CD4-positive, alpha-beta T cell (primary cell): ENCODE results near the gene PIM2. TPM values are rescaled to one million over a fixed set of nuclear protein-coding genes. Genes with fewer than 3 reads are reported as not detected.

Experiments used
- ATAC-seq: fragments of 200-7000 bp; cut with Tn5 transposase; one replicate; pipeline ENCODE4 v1.10.0; 2022; ENCODE audit warnings: mild to moderate bottlenecking; ENCODE audit not compliant: poor library complexity
- CTCF ChIA-PET: fragments of 350-600 bp; sonication (Branson Sonifier 250); formaldehyde crosslinking; loops from one replicate; lab custom pipeline; 2021; ENCODE audit warnings: antibody characterized with exemption, inconsistent platforms; lab: Charles Lee
- POLR2A ChIA-PET: fragments of 350-600 bp; sonication (Branson Sonifier 250); formaldehyde crosslinking; loops from one replicate; lab custom pipeline; 2021; ENCODE audit warnings: antibody characterized with exemption, inconsistent platforms; lab: Charles Lee
- DNase-seq, 14 experiments: peaks; one replicate each; pipeline ENCODE4 v3.0.0-alpha.2; 2013 to 2020; ENCODE audit warnings: mixed read lengths in 2 of 14
- H3K27ac ChIP-seq, 2 donors: one replicate each; pipeline versions ENCODE4 v1.5.1 to v1.7.0; 2013; ENCODE audit warnings: low read length in 2 of 2, low read depth in 1 of 2, mild to moderate bottlenecking in 1 of 2
- H3K27me3 ChIP-seq, 2 experiments: 1 replicate in 1 of 2; 2 replicates in 1 of 2; pipeline versions ENCODE4 v1.6.1 to v1.7.0; 2013; ENCODE audit warnings: low read length in 2 of 2, control low read depth in 1 of 2, mild to moderate bottlenecking in 1 of 2, moderate library complexity in 1 of 2; ENCODE audit not compliant: insufficient read depth in 2 of 2, control insufficient read depth in 1 of 2
- H3K36me3 ChIP-seq: one replicate; pipeline ENCODE4 v1.6.1; 2013; ENCODE audit warnings: low read length, control low read depth; ENCODE audit not compliant: insufficient read depth
- H3K4me1 ChIP-seq: one replicate; pipeline ENCODE4 v1.6.1; 2013; ENCODE audit warnings: low read length, control low read depth; ENCODE audit not compliant: insufficient read depth
- H3K4me3 ChIP-seq: one replicate; pipeline ENCODE4 v1.5.1; 2013; ENCODE audit warnings: mild to moderate bottlenecking, low read length, moderate library complexity
- H3K9me3 ChIP-seq, 2 experiments: 1 replicate in 1 of 2; 2 replicates in 1 of 2; pipeline versions ENCODE4 v1.6.1 to v1.7.0; 2013; ENCODE audit warnings: low read length in 2 of 2, mild to moderate bottlenecking in 2 of 2, control low read depth in 1 of 2, moderate library complexity in 1 of 2; ENCODE audit not compliant: control insufficient read depth in 1 of 2, insufficient read depth in 1 of 2
- H3K27ac Mint-ChIP-seq: one replicate; pipeline ENCODE4 v1.8.0; 2020; ENCODE audit warnings: mixed read lengths
- H3K27me3 Mint-ChIP-seq: one replicate; pipeline ENCODE4 v1.8.0; 2021; ENCODE audit warnings: mixed read lengths
- H3K36me3 Mint-ChIP-seq: one replicate; pipeline ENCODE4 v1.8.0; 2021; ENCODE audit warnings: low read depth, mixed read lengths
- H3K4me1 Mint-ChIP-seq: one replicate; pipeline ENCODE4 v1.8.0; 2021; ENCODE audit warnings: low read depth, mixed read lengths
- H3K4me3 Mint-ChIP-seq: one replicate; pipeline ENCODE4 v1.8.0; 2020; ENCODE audit warnings: mild to moderate bottlenecking, mixed read lengths
- H3K9me3 Mint-ChIP-seq: one replicate; pipeline ENCODE4 v1.8.0; 2020; ENCODE audit warnings: mixed read lengths
- intact Hi-C, 2 experiments: fragments of 100-400 bp; cut with DNase I in 1 of 2; cut with micrococcal nuclease in 1 of 2; formaldehyde crosslinking; loops; one replicate each; pipeline versions ENCODE4 v1.15.1 to v1.9.0; 2023 to 2025; cut with DNase I, micrococcal nuclease
- total RNA-seq, 174 experiments: library from RNA in 2 of 174; stranded (reverse) in 2 of 174; gene quantifications; one replicate each; pipeline ENCODE4 v1.2.3 and lab custom pipeline; 2021 to 2026
- TF ChIP-seq, protein P1 (sequence below): fragments of 200-600 bp; IDR thresholded peaks from one replicate; pipeline ENCODE4 v1.8.0; 2022; ENCODE audit warnings: antibody characterized with exemption, mild to moderate bottlenecking

The PIM2 gene
- total RNA-seq, 2 experiments from 2014 or later: 212 to 225 TPM

DNA sequence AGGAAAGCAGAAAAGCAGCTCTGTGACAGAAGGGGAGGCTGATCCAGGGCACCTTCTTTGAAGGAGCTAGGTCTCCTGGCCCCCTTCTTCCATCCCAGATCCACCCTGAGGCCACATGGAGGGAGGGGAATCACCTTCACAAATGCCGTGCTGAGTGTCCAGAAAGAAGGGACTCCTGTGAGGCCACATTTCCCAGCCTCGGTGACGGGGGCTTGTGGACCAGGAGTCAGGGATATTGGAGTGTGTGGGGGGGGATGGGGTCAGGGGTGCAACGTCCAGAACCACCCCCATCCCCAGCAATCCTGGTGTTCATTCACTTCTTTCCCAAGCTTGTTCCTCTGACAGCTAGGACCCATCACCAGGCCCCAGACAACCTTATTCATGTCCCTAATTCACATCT, 25.9 kb downstream of the PIM2 start:
- intact Hi-C loops: loop anchor here in 1 of 2 experiments (2.0 to 5.0 kb wide), 2 partner anchors 52 to 149 kb away; partner anchors contain the start of gene TFE3
- H3K9me3 Mint-ChIP-seq: no peaks in the 10 kb centered on the region
- H3K36me3 Mint-ChIP-seq: peaks cover 24% of the 10 kb centered on the region
- POLR2A ChIA-PET: interaction anchor here (2.0 kb wide), 1 partner anchor 46 kb away, joined by 33 read pairs; no protein-coding TSS in a partner anchor
- no peaks in the 10 kb centered on the region for H3K27me3 Mint-ChIP-seq
- H3K4me3 ChIP-seq: no peak overlapping the region
- CTCF ChIA-PET: interaction anchor here (2.0 to 2.3 kb wide), 2 partner anchors 24 to 45 kb away, joined by 13 to 15 read pairs; no protein-coding TSS in a partner anchor
- TF ChIP-seq, protein P1, sequence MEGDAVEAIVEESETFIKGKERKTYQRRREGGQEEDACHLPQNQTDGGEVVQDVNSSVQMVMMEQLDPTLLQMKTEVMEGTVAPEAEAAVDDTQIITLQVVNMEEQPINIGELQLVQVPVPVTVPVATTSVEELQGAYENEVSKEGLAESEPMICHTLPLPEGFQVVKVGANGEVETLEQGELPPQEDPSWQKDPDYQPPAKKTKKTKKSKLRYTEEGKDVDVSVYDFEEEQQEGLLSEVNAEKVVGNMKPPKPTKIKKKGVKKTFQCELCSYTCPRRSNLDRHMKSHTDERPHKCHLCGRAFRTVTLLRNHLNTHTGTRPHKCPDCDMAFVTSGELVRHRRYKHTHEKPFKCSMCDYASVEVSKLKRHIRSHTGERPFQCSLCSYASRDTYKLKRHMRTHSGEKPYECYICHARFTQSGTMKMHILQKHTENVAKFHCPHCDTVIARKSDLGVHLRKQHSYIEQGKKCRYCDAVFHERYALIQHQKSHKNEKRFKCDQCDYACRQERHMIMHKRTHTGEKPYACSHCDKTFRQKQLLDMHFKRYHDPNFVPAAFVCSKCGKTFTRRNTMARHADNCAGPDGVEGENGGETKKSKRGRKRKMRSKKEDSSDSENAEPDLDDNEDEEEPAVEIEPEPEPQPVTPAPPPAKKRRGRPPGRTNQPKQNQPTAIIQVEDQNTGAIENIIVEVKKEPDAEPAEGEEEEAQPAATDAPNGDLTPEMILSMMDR: no peak
- H3K9me3 ChIP-seq: no peaks in the 10 kb centered on the region
- no peak for ATAC-seq
- H3K4me1 ChIP-seq: peaks cover 30% of the 10 kb centered on the region
- H3K4me1 Mint-ChIP-seq: peaks cover 35% of the 10 kb centered on the region
- H3K36me3 ChIP-seq: peaks cover 19% of the 10 kb centered on the region
- no peaks in the 10 kb centered on the region for H3K27me3 ChIP-seq
- H3K4me3 Mint-ChIP-seq: peak overlapping the region; percentile 43
- H3K27ac ChIP-seq: no peak overlapping the region
- no peak for DNase-seq
- H3K27ac Mint-ChIP-seq: no peak overlapping the region

DNA sequence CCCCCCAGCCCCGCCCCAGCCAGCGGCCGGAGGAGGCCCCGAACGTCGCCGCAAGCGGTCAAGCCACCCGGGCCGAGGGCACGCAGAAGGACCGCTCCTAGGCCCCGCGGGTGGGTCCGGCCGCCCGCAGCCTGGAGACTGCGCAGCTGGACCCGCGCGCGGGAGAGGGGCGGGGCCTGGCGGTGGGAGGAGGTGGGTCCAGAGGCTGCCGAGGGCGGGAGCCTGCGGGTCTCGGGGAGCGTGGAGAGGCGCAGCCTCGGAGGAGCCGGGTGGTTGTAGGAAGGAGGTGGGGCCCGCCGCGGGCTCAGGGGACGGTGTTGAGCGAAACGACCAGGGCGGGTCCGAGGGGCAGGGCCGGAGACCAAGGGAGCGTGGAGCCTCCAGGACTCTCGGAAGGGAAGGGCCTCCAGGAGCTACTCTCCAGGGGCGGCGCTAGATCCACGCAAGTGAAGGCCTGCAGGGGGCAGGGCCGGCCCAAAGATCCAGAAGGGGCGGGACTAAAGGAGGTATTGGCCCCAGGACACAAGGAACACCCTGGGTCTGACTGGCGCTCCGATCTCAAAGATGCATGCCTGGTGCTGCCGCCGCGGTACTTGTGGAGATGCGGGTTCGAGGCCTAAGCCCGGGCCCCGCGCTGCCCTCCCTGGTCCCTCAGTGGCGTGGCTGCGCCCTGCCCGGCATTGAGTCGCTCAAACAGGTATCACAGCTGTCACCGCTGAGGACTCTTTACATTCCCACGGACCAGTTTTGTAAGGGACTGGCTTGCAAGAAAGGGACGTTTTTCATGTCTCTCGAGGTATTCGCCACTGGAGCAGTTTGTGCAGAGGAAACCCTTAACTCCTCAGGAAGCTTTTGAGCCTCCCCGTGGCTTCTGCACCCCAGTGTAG, 27.2 kb downstream of the PIM2 start:
- no peaks in the 10 kb centered on the region for H3K9me3 Mint-ChIP-seq
- peak; percentile 52 to 90 (median 72) for DNase-seq
- no peaks in the 10 kb centered on the region for H3K27me3 Mint-ChIP-seq
- H3K36me3 Mint-ChIP-seq: peaks cover 11% of the 10 kb centered on the region
- H3K4me3 Mint-ChIP-seq: peak overlapping the region; percentile 86
- peak; percentile 88 for ATAC-seq
- peaks cover 26% of the 10 kb centered on the region for H3K4me1 Mint-ChIP-seq
- ChIA-PET CTCF (interaction anchor here (0.7 to 2.8 kb wide), 15 partner anchors 12 to 243 kb away, joined by 3 to 15 read pairs (median 4); partner anchors contain the start of genes OTUD5 and SLC35A2), POLR2A (interaction anchor here (0.6 to 2.8 kb wide), 12 partner anchors 9 to 260 kb away, joined by 3 to 33 read pairs (median 6); partner anchors contain the start of genes HDAC6, OTUD5, SLC35A2 and WAS)
- peaks cover 27% of the 10 kb centered on the region for H3K4me1 ChIP-seq
- H3K27me3 ChIP-seq: no peaks in the 10 kb centered on the region
- TF ChIP-seq, protein P1: peak; percentile 40
- intact Hi-C loops: loop anchor here (1.0 to 5.0 kb wide), 5 partner anchors 25 to 151 kb away; partner anchors contain the start of genes OTUD5 (in 1 of the 2) and TFE3 (in 1 of the 2)
- no peaks in the 10 kb centered on the region for H3K9me3 ChIP-seq
- peak overlapping the region in 1 of 2 donors; percentile 29 for H3K27ac ChIP-seq
- peaks cover 19% of the 10 kb centered on the region for H3K36me3 ChIP-seq
- H3K27ac Mint-ChIP-seq: peak overlapping the region; percentile 71
- H3K4me3 ChIP-seq: peak overlapping the region; percentile 60

DNA sequence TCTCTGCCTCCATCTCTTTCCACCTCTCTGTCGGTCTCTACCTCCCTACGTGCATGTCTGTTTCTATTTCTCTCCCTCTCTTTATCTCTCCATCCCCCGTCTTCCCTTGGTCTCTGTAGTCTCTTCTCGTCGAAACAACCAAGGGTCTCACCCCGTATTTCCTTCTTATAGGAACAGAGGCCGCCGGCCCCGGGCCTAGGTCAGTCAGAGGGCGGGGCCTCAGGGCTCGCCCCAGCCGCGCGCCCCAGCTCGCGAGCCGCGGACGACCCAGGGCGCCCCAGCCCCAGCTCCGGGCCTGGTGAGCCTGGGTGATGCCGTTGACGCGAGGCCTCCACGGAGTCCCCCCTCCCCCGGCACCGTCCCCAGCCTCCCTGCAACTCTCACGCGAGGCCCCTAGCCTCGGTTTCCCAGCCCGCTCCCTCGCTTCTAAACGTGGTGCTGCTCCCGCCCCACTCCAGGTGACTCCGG, 27.9 kb downstream of the PIM2 start:
- TF ChIP-seq, protein P1: no peak
- H3K9me3 Mint-ChIP-seq: no peaks in the 10 kb centered on the region
- H3K4me3 Mint-ChIP-seq: peak overlapping the region; percentile 94
- H3K27ac Mint-ChIP-seq: peak overlapping the region; percentile 82
- no peaks in the 10 kb centered on the region for H3K27me3 Mint-ChIP-seq
- intact Hi-C loops: loop anchor here (1.0 to 5.0 kb wide), 4 partner anchors 26 to 151 kb away; partner anchors contain the start of genes OTUD5 (in 1 of the 2) and TFE3 (in 1 of the 2)
- Histone ChIP-seq H3K4me3 (peak overlapping the region; percentile 60), H3K9me3 (no peaks in the 10 kb centered on the region), H3K27me3 (no peaks in the 10 kb centered on the region), H3K36me3 (peaks cover 19% of the 10 kb centered on the region), H3K27ac (peak overlapping the region in 1 of 2 donors; percentile 29), H3K4me1 (peaks cover 21% of the 10 kb centered on the region)
- H3K36me3 Mint-ChIP-seq: peaks cover 11% of the 10 kb centered on the region
- ATAC-seq (peak; percentile 25), DNase-seq (peak in 3 of 14 experiments; percentile 8 to 67 (median 53))
- CTCF ChIA-PET: interaction anchor here (0.7 to 2.8 kb wide), 15 partner anchors 13 to 243 kb away, joined by 3 to 15 read pairs (median 4); partner anchors contain the start of genes OTUD5 and SLC35A2
- POLR2A ChIA-PET: interaction anchor here (0.9 to 2.8 kb wide), 10 partner anchors 10 to 243 kb away, joined by 3 to 33 read pairs (median 8); partner anchors contain the start of genes HDAC6, OTUD5, SLC35A2 and WAS
- H3K4me1 Mint-ChIP-seq: peaks cover 22% of the 10 kb centered on the region
